GM21737 (cell line): ENCODE data around the gene ADGRF3.
A peak's percentile ranks its signal among the peaks of the same experiment; 100 is the strongest.
"Not testable (repeated sequence)": the region's sequence is repeated elsewhere in the genome, so short reads cannot be mapped to it uniquely, and the experiment has no call there.

Experiments used
- ATAC-seq: cut with Tn5 transposase; IDR thresholded peaks from one replicate; pipeline ENCODE4 v1.9.1; 2021; ENCODE audit warnings: mild to moderate bottlenecking, moderate library complexity; ENCODE audit not compliant: unreplicated experiment

ADGRF3 gene

GRCh38 chr2:26352892-26353291, 6.3 kb upstream of the ADGRF3 start:
- ATAC-seq = no peak

DNA sequence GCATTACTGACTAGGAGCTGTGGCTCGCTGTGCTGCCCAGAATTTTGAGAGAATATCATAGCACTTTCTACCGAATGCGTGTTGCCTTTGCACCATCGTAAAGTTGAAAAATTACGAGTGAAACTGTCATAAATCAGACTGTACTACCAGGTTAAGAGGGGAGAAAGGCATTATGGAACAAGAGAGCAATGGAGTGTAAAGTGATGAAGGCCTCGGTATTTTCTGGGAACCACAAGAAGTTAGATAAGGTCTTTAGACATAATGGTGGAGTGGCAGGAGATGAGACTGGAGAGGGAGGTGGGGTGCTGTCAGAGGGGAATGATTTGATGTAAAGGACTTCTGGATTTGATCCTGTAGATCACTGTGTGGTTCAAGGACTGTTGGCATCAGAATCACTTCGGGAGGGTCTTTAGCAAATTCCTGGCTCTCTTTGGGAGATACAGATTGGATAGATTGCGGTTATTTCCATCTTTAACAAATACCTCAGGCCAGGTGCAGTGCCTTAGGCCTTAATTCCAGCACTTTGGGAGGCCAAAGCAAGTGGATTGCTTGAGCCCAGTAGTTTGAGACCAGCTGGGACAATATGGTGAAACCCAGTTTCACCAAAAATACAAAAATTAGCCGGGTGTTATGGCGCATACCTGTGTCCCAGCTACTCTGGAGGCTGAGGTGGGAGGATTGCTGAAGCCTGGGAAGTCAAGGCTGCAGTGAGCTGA, 4.9 kb upstream of the ADGRF3 start:
- no peak for ATAC-seq

DNA sequence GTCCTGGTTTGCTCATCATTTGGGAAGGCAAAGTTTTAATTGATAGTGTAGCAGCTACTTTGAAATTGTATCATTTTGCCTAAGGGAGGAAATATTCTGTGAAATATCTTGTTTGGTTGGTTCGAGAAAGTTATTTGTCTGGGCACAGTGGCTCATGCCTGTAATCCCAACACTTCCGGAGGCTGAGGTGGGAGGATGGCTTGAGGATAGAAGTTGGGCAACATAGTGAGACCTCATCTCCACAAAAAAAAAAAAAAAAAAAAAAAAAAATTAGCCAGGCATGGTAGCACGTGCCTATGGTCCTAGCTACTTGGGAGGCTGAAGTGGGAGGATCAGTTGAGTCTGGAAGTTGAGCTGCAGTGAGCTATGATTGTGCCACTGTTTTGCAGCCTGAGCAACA, 3.1 kb upstream of the ADGRF3 start:
- no peak for ATAC-seq

DNA sequence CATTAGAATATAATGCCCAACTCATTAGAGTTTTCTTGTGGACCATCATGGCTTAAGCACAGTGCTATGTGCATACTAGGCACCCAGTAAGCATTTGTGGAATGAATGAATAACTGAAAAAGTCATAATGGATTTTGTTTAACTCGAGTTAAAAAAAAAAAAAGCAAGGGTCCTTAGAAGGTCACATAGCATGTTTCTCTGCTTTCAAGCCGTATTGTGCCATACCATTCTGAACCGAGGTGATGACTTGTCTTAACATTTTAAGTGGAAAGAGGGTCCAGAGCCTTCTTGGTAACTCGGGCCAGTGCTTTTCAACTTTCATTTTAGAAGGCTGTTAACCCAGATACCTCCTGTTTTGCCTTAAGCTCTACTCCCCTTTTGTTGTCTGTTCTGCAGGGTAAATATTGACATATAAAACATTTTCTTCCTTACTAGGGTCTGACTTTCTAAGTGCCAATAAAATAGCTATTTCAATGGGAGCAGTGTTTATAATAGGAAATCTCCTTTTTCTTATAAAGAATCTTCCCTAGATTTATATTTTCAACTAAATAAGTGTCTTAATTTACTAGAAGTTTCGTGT, 787 bp upstream of the ADGRF3 start:
- ATAC-seq = no peak

DNA sequence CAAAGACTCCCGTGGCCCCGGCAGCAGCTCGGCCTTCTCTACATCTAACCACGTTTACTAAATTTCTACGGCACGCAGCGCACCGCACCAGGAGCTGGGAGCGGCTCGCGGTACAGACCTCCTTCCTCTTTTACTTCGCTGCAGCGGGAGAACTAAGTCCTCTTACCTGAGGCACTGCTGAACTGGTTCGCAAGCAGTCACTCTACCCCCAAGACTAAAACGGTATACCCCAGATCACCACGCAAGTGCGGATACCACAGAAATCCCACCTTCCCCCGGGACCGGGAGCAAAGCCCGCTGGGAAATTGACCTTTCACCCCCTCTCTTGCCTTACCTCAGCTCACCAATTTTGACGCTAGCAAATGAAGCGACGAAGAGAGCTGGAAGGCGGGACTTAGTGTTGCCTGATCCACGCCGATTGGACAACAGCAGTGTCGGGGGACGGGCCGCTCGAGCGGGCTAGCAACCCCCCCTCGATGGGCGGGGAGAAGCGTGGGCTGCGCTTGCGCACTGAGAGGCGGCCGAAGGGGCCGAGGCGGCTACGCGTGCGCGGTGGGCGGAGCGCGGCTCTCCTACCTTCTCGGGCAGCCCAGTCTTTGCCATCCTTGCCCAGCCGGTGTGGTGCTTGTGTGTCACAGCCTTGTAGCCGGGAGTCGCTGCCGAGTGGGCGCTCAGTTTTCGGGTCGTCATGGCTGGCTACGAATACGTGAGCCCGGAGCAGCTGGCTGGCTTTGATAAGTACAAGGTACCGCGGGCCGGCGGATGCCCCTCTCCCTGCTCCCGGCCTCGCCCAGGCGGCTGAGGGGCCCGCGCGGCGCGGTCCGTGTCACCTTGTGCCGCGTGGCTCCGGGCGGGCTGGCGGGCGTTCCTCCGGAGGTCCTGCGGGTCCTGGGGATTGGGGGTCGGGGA, 790 bp downstream of the ADGRF3 start, which contains the start of gene SELENOI:
TSS of gene SELENOI (plus strand) at position 599 of the 909 bp plus-strand sequence. CDS start at position 689, 90 bp downstream.
- ATAC-seq = peak; percentile 94

DNA sequence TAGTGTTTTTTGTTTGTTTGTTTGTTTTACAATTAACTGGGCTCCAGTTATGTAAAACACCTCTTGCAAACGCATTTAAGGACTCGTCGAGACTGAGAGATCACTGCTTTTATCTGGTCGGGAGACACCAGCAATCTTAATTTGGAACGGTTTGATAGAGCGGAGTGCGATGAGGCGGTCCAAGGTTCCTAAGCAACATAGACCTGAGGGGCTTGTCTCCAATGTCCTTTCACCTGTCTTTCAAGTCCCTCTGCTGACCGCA, 1.4 kb downstream of the ADGRF3 start:
- no peak for ATAC-seq

- no peak for ATAC-seq
Observed at GRCh38 chr2:26344581-26345282, 1.9 kb downstream of the ADGRF3 start.

GRCh38 chr2:26340831-26341230, 5.8 kb downstream of the ADGRF3 start:
- no peak for ATAC-seq

- no peak for ATAC-seq
Observed at GRCh38 chr2:26337298-26337697, 9.3 kb downstream of the ADGRF3 start.

DNA sequence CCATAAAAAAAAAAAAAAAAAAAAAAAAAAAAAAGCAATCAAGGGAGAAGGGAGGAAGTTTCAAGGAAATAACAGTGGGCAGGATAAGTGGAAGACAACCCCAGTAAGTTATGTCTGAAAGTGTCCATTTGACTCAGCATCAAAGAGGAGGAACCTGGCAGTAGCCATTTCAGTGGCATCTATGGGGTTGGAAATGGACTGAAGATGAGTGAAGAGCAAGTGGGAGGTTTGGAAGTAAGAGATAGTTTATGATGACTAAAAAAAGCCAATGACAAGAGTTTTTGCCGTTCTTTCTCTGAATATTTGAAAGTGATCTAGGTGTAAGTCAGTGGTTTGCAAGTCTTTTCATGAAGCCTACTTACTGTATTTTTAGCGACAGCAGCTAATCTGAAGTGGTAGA, 9.9 kb downstream of the ADGRF3 start:
- no peak for ATAC-seq

- ATAC-seq = no peak
Observed at GRCh38 chr2:26335231-26335630, 11.4 kb downstream of the ADGRF3 start.

DNA sequence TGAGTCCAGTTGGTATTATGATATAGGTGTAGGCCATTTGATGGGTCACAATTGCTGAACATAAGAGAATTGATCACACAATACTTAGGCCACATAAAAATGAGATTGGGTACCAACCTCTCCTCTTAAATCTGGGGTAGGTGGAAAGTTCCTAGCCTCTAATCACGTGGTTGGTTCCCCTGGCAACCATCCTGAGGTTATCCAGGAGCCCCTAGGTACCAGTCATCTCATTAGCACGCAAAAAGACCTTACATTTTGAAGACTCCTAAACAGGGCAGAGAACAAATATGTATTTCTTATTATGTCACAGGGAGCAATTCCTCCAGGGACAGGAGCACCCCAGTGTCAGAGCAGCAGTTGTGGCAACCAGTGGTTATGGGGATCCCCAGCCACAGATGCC, 13.3 kb downstream of the ADGRF3 start:
- no peak for ATAC-seq

- ATAC-seq = not testable (repeated sequence)
Observed at GRCh38 chr2:26331321-26331720, 15.3 kb downstream of the ADGRF3 start.

- ATAC-seq = no peak
Observed at GRCh38 chr2:26330604-26331003, 16.0 kb downstream of the ADGRF3 start.

DNA sequence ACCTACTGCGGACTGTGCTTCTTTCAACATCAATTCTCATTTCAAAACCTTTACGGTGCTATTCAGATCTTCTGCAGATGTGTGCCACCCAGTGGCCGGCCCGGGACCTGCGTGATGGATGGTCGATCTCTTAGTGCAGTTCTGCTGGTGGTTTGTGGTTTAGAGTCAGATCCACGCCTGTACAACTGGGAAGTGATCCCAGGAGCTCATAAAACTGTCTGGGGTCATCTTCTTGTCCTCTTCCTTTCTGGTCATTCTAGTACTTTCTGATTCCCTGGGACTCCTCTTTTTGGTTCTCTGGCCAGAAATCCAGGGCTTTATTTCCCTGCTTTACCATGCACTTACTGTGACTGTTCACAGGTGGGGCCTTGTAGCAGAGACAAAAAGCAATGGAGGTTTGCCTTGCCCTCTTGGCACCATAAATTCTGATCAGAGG, 16.5 kb downstream of the ADGRF3 start:
- peak; percentile 76 for ATAC-seq

DNA sequence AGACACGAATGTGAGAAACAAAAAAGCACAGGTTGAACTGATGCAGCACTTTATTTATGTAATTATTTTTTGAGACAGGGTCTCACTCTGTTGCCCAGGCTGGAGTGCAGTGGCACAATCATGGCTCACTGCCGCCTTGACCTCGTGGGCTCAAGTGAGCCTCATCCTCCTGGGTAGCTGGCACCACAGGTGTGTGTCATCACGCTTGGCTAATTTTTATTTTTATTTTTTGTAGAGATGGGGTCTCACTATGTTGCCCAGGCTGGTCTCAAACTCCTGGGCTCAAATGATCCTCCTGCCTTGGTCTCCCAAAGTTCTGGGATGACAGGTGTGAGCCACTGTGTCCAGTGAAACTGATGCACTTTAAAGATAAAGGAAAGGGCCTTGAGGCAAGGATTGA, 17.5 kb downstream of the ADGRF3 start:
- not testable (repeated sequence) for ATAC-seq

DNA sequence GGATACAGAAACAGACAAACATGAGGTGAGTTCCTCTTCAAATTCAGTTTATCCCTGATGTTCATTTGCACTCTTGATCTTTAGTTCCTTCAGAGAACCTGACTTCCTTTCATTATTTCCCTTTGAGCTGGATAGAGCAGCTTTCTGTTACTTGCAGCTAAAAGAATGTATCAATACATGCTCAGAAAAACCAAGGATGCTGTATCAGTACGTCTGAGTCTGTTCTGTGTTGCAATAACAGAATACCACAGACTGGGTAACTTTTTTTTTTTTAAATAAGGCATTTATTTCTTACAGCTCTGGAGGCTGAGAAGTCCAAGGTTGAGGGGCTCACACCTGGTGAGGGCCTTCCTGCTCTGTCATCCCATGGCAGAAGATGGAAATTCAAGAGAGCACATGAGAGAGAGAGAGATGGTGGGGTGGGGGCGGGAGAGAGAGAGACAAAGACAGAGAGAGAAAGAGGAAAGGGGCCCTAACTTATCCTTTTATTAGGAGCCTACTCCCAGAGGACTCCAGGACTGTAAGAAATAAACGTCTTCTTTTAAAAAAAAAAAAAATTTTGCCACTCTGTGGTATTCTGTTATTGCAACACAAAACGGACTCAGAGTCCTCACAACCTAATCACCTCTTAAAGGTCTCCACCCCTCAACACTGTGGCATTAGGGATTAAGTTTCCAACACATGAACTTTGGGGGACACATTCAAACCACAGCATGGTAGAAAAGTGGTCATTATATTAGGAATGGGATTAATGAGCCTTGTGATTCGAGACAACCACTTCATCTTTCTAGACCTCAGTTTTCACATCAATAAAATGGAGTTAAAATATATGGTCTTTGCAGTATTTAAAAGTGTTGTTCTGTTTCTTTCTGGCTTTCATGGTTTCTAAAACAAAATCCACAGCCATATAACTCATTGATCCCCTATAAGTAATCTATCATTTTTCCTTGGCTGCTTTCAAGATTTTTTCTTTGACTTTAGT, 19.0 kb downstream of the ADGRF3 start:
- ATAC-seq = no peak

DNA sequence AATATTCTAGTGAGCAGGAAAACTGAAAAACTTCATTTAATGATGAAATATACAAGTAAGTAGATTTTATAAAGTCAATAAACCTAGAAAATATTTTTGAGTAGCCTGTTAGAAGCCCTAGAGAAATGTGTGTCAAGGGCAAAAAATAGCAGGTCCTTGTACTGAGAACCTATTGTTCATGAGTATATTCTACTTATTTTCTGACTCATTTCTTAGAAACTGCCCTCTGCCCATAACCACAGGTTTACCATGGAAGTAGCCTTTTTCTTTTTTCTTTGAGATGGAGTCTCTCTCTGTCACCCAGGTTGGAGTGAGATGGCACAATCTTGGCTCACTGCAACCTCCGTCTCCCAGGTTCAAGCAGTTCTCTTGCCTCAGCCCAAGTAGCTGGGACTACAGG, 20.1 kb downstream of the ADGRF3 start:
- ATAC-seq = no peak

GRCh38 chr2:26325851-26326250, 20.7 kb downstream of the ADGRF3 start:
- no peak for ATAC-seq

- ATAC-seq = no peak
Observed at GRCh38 chr2:26324903-26325302, 21.7 kb downstream of the ADGRF3 start.
